HG03139 (cell line): ENCODE measurements around the gene YPEL1.

Source experiments
- ATAC-seq: cut with Tn5 transposase; IDR thresholded peaks from one replicate; pipeline ENCODE4 v1.9.1; 2021; ENCODE audit not compliant: unreplicated experiment

The YPEL1 gene

DNA sequence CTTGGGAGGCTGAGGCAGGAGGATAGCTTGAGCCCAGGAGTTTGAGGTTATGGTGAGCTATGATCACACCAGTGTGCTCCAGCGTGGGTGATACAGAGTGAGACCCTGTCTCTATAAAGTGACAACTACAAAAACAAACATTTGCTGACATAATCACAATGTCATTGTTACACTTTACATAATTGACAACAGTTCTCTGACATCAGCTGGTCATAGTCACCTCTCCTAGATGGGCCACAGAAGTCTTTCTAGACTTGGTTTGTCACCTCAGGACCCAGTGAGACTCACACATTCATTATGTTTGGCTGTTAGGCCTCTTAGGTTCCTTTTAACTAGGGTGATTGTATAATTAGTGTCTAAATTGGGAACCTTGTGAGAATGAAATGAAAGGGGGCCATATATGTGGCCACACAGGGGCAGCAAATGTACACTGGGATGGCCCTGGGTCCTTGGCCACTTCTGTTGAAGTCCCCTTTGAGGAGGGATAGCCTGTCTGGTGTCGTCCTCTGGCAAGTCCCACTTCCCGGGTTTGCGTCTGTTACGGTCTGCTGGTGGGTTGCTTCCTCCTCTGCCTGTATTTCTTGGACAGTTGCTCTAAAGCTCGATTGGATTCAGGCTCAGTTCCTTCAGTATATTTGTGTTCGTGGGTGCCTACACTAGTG, 75.6 kb downstream of the YPEL1 start:
- ATAC-seq: no peak

DNA sequence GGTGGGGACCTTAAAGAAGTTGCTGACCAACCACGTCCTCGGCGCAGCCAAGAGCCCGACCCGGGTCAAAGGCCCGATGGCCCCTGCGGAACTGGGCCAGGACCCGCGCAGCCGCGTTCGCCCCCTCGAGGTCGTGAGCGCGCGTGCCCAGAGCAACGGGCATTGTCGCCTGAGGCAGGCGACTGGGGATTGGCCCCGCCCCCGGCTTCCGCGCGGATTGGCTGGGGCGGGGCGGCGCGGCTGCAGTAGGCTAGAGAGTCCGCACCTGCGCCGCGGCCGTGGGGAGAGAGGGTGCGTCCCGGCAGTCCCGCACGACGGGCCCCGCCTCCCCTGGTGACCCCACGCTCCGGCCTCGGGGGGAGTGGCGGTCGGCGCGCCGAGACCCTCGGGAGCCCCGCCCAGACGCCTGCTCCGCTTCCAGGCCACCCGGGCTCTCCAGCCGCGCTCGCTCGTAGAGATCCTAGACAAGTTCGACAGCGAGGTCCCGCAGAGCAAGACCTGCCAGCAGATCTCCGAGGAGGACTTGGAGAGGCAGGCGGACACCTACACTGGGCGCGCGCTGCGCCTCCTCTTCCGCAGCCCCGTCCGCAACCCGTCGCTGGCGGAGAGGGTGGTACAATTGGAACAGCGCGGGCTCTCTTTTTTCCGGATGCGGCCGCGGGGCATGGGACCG, 78.1 kb downstream of the YPEL1 start:
- ATAC-seq: no peak

DNA sequence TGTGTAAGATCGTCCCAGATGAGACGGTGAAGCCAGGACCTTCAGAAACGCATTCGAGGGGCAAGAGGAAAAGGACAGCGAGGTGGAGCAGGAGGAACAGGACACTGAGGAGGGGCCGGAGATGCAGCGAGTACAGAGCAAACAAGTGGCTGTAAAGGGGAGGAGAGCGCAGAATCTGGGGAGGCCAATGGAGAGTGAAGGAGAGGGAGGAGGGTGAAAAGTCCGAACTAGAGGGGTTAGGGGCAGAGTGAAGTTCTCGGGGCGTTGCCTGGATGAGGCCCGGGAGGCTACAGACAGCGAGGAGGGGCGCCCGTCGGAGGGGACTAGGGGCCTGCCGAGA, 78.6 kb downstream of the YPEL1 start:
- ATAC-seq: no peak

DNA sequence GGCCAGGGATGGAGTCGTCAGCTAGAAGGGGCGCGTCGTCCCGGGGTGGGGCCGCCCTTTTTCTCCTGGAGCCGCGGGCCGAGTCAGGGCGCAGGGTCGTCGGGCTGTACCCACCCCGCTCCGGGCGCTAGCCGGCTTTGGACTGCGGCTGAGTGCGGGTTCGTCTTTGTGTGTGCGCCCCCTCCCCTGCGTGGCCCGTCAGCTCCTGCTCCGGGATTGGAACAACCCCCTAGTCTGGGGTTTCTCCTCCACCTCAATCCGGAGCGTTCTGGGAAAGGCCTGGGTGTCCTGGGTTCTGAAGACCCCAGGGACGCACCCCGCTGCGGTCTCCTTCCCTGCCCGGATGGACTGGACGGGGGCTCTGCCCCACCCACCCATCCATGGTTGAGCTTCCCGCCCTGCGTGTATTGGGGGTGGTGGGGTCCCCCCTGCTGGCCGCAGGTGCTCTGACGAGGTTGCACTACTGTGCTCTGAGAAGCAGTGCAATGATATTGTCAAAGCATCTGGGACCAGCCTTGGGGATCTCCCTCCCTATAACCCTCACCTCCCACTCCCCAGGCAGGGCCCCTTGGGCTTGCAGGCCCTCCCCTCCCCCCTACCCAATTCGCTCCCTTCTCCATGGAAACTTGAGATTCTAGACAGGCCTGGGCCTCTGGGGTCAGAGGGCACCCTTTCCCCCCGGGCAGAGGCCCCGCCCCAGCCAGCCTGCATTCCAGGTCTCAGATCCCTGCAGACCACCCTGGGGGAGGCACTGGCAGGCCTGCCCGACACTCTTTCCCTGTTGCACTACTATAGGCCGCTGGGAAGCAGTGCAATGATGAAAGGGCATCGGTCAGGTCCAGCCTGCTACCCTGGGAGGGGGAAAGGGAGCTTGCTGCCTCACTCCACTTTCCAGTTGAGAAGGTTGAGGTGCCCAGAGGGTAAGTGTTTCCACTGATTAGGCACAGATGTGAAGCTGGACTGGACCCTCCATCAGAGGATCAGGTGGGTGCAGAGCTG, 82.7 kb downstream of the YPEL1 start:
- ATAC-seq: no peak

DNA sequence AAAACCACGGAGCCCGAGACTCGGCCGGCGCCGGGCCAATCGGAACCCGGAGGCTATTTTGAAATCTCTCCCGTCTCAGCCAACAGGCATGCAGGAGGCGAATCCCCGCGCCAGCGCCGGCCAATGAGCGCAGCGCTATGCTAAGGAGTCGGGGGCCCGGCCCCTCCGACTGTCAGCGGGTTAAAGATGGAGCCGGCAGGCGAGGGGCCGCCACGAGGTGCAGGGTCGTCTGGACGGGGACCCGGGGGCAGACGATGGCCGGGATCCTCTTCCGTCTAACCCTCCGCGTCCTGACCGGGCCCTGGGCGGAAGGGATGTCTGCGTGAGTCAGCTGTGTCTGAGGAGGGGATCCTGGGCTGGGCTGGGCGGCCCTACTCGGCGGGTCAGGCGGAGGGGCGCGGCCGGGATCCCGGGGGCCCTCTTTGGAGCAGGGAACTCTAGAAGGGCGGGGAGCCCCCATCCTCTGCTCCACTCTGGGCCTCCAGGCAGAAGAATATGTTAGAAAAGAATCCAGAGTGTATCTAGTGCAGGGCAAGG, 83.5 kb downstream of the YPEL1 start:
- peak; percentile 84 for ATAC-seq

DNA sequence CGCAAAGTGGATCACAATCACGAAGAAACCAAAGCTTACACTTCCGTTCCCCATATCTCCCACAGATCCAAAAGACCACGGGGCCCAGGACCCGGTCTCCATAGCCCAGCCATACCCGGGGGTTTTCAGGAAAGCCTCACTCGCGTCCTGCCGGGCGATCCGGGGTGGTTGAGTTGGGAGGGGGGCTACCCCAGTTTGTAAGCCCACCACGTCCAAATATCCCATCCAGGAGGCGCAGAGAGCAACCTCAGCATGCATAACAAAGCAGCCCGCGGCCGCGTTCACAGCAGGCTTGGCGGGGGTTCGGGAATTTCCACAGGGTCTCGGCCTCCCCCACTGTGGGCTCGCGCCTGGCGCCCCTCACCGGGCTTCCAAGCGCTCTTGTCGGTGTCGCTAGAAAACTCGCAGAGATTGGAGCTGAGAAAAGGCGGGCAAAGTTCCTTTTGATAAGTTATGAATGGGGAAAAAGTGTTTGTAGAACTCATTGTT, 84.0 kb downstream of the YPEL1 start:
- peak; percentile 10 for ATAC-seq

DNA sequence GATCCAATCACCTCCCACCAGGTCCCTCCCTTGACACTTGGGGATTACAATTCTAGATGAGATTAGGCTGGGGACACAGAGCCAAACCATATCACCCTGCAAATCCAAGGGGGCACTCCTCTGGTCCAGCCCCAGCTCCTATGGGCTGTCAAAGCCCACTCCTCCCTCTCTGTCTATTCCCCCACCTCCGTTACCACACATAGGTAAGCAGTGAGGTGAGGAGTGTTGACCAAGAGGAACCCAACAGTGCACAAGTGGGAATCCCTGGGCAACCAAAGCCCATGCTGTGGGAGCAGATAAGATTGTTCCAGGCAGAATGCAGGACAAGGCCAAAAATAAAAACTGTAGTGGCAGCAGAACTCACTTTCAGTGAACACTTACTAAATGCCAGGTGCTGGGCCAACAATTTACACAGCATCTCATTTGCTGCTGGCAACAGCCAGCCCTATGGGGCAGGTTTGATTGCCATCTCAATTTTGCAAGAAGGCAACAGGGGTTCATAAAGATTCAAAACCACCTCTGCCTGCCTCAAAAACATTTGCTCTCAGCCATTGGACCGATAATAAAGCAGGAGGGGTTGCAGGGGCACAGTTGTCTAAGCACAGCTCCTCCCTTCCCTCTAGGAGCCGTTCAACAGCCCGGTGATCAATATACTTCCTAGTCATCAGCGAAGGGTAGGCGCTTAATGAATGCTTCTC, 84.6 kb downstream of the YPEL1 start:
- no peak for ATAC-seq

DNA sequence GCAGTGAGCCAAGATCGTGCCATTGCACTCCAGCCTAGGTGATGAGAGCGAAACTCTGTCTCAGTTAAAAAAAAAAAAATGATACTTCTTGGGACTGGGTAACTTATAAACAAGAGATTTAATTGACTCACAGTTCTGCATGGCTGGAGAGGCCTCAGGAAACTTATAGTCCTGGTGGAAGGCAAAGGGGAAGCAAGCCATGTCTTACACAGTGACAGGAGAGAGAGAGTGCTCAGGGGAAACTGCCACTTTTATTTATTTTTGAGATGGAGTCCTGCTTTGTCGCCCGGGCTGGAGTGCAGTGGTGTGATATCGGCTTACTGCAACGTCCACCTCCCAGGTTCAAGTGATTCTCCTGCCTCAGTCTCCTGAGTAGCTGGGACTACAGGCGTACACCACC, 85.3 kb downstream of the YPEL1 start:
- ATAC-seq: no peak
